Osteoblast (primary cell): ENCODE measurements around the gene PER2. TPM values are rescaled to one million over a fixed set of nuclear protein-coding genes. Genes with fewer than 3 reads are reported as not detected.

Experiments used
- DNase-seq: peaks from one replicate; pipeline ENCODE4 v3.0.0; 2011; ENCODE audit warnings: low spot score, mixed read lengths; ENCODE audit not compliant: insufficient read length; ENCODE audit errors: missing footprints
- H2AFZ ChIP-seq: 2 replicates; pipeline ENCODE4 v1.6.0; 2011; ENCODE audit warnings: mild to moderate bottlenecking, low read length
- H3K27ac ChIP-seq: 2 replicates; pipeline ENCODE4 v1.5.1; 2011; ENCODE audit warnings: mild to moderate bottlenecking, low read depth, low read length, moderate library complexity
- H3K27me3 ChIP-seq: 2 replicates; pipeline ENCODE4 v1.6.0; 2012; ENCODE audit warnings: mild to moderate bottlenecking, control low read depth, inconsistent platforms, low read length, moderate library complexity; ENCODE audit not compliant: insufficient read depth
- H3K36me3 ChIP-seq: 2 replicates; pipeline ENCODE4 v1.5.1; 2011; ENCODE audit warnings: mild to moderate bottlenecking, low read length, control low read depth, moderate library complexity; ENCODE audit not compliant: insufficient read depth
- H3K4me1 ChIP-seq: 2 replicates; pipeline ENCODE4 v1.5.1; 2011; ENCODE audit warnings: mild to moderate bottlenecking, low read length, control low read depth, moderate library complexity; ENCODE audit not compliant: insufficient read depth
- H3K4me2 ChIP-seq: 2 replicates; pipeline ENCODE4 v1.6.0; 2011; ENCODE audit warnings: mild to moderate bottlenecking, low read length; ENCODE audit not compliant: insufficient read depth
- H3K4me3 ChIP-seq: fragments of 200-600 bp; sonication (generic); 3 replicates; pipeline ENCODE4 v1.5.1; 2012; ENCODE audit warnings: mild to moderate bottlenecking, low read length, inconsistent platforms; ENCODE audit not compliant: insufficient read depth
- H3K79me2 ChIP-seq: 2 replicates; pipeline ENCODE4 v1.6.0; 2012; ENCODE audit warnings: mild to moderate bottlenecking, low read length, control low read depth, inconsistent platforms; ENCODE audit not compliant: insufficient read depth
- H3K9me3 ChIP-seq: 2 replicates; pipeline ENCODE4 v1.5.1; 2011; ENCODE audit warnings: low read depth, low read length, control low read depth
- H4K20me1 ChIP-seq: 2 replicates; pipeline ENCODE4 v1.6.0; 2012; ENCODE audit warnings: mild to moderate bottlenecking, low read length, control low read depth; ENCODE audit not compliant: insufficient read depth
- CTCF ChIP-seq: IDR thresholded peaks from 2 replicates; pipeline ENCODE4 v1.5.1; 2011; ENCODE audit warnings: mild to moderate bottlenecking, low read depth, low read length, moderate library complexity; ENCODE audit errors: extremely low read depth
- total RNA-seq: library from RNA; depleted of rRNA; stranded (reverse); fragments of >200 nt; gene quantifications from 2 replicates; pipeline ENCODE4 v1.2.3, GENCODE V29; 2012

Gene PER2
- total RNA-seq, 1 donor: 9.4 TPM

DNA sequence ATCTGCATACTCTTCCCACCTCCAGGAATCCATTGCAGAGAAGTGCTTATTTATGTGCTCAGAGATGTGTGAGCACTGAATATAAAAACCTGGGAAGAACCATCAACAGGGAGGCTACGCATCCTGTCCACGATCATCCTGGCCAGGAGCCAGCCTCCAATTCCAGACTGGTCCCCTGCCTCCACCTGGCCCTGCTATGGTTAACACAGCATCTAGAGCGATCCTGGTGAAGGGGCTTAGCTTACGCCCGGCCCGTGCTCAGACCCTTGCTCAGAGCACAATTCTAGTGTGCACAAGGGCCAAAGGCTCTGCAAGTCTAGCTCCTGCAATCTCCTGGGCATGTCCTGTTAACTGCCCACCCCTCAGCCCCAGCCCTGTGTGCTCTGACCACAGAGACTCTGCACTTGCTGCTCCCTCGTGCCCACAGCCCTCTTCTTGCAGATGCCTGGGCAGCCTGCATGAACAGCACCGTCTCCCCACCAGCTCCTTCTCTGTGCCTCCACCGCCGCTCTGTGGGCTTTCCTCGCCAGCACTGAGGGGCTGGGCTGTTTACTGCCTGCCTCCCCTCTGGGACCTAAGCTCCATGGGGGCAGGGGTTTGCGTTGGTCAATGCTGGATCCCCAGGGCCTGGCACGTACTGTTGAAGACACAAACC is 6.5 kb downstream of the PER2 start:
- Histone ChIP-seq H3K9me3 (no peaks in the 10 kb centered on the region), H3K4me3 (no peak overlapping the region), H3K4me1 (peaks cover 20% of the 10 kb centered on the region), H4K20me1 (peaks cover 8% of the 10 kb centered on the region), H3K79me2 (peaks cover 25% of the 10 kb centered on the region), H3K27ac (no peak overlapping the region), H2AFZ (no peak overlapping the region), H3K36me3 (peaks cover 2% of the 10 kb centered on the region), H3K4me2 (no peak overlapping the region), H3K27me3 (no peaks in the 10 kb centered on the region)
- DNase-seq: peak; percentile 59
- no peak for TF ChIP-seq CTCF

- H3K4me2 ChIP-seq: no peak overlapping the region
- H3K4me1 ChIP-seq: peaks cover 3% of the 10 kb centered on the region
- H2AFZ ChIP-seq: no peak overlapping the region
- DNase-seq: peak; percentile 2
- H3K36me3 ChIP-seq: peaks cover 9% of the 10 kb centered on the region
- no peak for TF ChIP-seq CTCF
- no peak overlapping the region for H3K27ac ChIP-seq
- peaks cover 22% of the 10 kb centered on the region for H3K79me2 ChIP-seq
- no peak overlapping the region for H3K4me3 ChIP-seq
- H4K20me1 ChIP-seq: peaks cover 8% of the 10 kb centered on the region
- H3K27me3 ChIP-seq: no peaks in the 10 kb centered on the region
- no peaks in the 10 kb centered on the region for H3K9me3 ChIP-seq
Measured at GRCh38 chr2:238280083-238280825, 8.2 kb downstream of the PER2 start.

GRCh38 chr2:238279324-238279682 is 9.1 kb downstream of the PER2 start:
- no peaks in the 10 kb centered on the region for H3K27me3 ChIP-seq
- H4K20me1 ChIP-seq: peaks cover 8% of the 10 kb centered on the region
- no peak overlapping the region for H3K4me2 ChIP-seq
- H2AFZ ChIP-seq: no peak overlapping the region
- H3K9me3 ChIP-seq: no peaks in the 10 kb centered on the region
- no peak for TF ChIP-seq CTCF
- H3K79me2 ChIP-seq: peaks cover 13% of the 10 kb centered on the region
- H3K4me3 ChIP-seq: no peak overlapping the region
- no peak for DNase-seq
- no peak overlapping the region for H3K27ac ChIP-seq
- peaks cover 9% of the 10 kb centered on the region for H3K36me3 ChIP-seq
- H3K4me1 ChIP-seq: no peaks in the 10 kb centered on the region

DNA sequence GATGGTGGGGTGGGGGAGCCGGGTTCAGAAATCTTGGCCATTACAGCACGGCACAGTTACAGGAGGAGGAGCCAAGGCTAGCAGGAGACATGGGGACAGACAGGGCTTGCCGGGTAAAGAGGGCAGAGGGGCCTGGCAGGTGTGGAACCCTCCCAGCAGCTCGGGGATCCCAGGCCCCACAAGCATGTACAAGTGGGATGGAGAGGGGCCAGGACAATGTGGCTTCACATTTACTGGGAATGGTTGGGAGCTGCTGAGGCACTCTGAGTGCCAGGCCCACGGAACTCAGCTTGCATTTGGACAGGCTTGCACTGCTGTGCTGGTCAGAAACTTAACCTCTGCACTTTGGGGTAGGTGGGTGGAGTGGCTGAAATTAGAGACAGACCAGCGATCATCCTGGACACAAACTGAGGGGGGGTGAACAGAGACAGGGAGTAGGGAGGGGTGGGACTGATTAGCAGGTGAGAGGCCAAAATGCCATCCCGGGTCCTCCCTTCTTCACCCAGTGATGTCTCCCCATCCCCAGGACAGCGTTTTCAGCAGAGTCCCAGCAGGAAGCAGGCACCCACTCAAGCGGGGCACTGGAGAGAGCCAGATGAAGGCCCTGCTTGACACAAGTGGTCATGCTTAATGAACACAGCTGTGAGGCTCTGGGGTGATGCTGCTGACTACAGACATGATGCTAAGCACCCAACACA is 9.6 kb downstream of the PER2 start:
- Histone ChIP-seq H2AFZ (no peak overlapping the region), H3K36me3 (peaks cover 9% of the 10 kb centered on the region), H3K27me3 (no peaks in the 10 kb centered on the region), H3K27ac (no peak overlapping the region), H4K20me1 (peaks cover 8% of the 10 kb centered on the region), H3K4me2 (no peak overlapping the region), H3K4me3 (no peak overlapping the region), H3K9me3 (no peaks in the 10 kb centered on the region), H3K79me2 (peaks cover 12% of the 10 kb centered on the region), H3K4me1 (no peaks in the 10 kb centered on the region)
- no peak for TF ChIP-seq CTCF
- peak; percentile 79 for DNase-seq
